A549 (cell line): ENCODE results near the gene ATP5F1E.

ENCODE experiments used
- RARB ChIP-seq: fragments of 250-450 bp; sonication (Bioruptor Pico); IDR thresholded peaks from 2 replicates; pipeline ENCODE4 v1.8.0; 2021; ENCODE audit warnings: mild to moderate bottlenecking, moderate library complexity
- TF ChIP-seq, protein P1 (sequence below): fragments of >200 bp; sonication (Bioruptor Twin); formaldehyde crosslinking; IDR thresholded peaks from 3 replicates; pipeline ENCODE4 v1.5.1; 2016
- TF ChIP-seq, protein P2 (sequence below): fragments of 200-600 bp; sonication (generic); IDR thresholded peaks from 2 replicates; pipeline ENCODE4 v1.6.1; 2016; ENCODE audit warnings: antibody characterized with exemption, mild to moderate bottlenecking, moderate library complexity

- no peak for TF ChIP-seq RARB (CRISPR knock-in tag)
- TF ChIP-seq, protein P1, sequence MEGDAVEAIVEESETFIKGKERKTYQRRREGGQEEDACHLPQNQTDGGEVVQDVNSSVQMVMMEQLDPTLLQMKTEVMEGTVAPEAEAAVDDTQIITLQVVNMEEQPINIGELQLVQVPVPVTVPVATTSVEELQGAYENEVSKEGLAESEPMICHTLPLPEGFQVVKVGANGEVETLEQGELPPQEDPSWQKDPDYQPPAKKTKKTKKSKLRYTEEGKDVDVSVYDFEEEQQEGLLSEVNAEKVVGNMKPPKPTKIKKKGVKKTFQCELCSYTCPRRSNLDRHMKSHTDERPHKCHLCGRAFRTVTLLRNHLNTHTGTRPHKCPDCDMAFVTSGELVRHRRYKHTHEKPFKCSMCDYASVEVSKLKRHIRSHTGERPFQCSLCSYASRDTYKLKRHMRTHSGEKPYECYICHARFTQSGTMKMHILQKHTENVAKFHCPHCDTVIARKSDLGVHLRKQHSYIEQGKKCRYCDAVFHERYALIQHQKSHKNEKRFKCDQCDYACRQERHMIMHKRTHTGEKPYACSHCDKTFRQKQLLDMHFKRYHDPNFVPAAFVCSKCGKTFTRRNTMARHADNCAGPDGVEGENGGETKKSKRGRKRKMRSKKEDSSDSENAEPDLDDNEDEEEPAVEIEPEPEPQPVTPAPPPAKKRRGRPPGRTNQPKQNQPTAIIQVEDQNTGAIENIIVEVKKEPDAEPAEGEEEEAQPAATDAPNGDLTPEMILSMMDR = no peak
- TF ChIP-seq, protein P2, sequence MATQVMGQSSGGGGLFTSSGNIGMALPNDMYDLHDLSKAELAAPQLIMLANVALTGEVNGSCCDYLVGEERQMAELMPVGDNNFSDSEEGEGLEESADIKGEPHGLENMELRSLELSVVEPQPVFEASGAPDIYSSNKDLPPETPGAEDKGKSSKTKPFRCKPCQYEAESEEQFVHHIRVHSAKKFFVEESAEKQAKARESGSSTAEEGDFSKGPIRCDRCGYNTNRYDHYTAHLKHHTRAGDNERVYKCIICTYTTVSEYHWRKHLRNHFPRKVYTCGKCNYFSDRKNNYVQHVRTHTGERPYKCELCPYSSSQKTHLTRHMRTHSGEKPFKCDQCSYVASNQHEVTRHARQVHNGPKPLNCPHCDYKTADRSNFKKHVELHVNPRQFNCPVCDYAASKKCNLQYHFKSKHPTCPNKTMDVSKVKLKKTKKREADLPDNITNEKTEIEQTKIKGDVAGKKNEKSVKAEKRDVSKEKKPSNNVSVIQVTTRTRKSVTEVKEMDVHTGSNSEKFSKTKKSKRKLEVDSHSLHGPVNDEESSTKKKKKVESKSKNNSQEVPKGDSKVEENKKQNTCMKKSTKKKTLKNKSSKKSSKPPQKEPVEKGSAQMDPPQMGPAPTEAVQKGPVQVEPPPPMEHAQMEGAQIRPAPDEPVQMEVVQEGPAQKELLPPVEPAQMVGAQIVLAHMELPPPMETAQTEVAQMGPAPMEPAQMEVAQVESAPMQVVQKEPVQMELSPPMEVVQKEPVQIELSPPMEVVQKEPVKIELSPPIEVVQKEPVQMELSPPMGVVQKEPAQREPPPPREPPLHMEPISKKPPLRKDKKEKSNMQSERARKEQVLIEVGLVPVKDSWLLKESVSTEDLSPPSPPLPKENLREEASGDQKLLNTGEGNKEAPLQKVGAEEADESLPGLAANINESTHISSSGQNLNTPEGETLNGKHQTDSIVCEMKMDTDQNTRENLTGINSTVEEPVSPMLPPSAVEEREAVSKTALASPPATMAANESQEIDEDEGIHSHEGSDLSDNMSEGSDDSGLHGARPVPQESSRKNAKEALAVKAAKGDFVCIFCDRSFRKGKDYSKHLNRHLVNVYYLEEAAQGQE = no peak
Measured at GRCh38 chr20:58991715-58992114, 40.4 kb downstream of the ATP5F1E start.
